Spleen (tissue), 11 donors: Measurements from ENCODE around the gene DYNLT1. TPM values are rescaled to one million over a fixed set of nuclear protein-coding genes. Genes with fewer than 3 reads are reported as not detected.
"Not testable (repeated sequence)": the region's sequence is repeated elsewhere in the genome, so short reads cannot be mapped to it uniquely, and the experiment has no call there.

ENCODE experiments used
- DNase-seq: peaks from one replicate; pipeline ENCODE4 v3.0.0-alpha.2; 2020
- H3K27ac ChIP-seq, 8 donors: fragments of 200-600 bp; sonication (generic) in 7 of 8; 1 replicate in 4 of 8; 2 replicates in 4 of 8; pipeline versions ENCODE4 v1.5.0 to v1.8.0; 2016 to 2021; ENCODE audit warnings: inconsistent platforms in 4 of 8, mild to moderate bottlenecking in 4 of 8, moderate library complexity in 1 of 8
- H3K27me3 ChIP-seq, 7 donors: fragments of 200-600 bp; sonication (generic) in 6 of 7; replicated peaks in 1 of 7; 1 replicate in 4 of 7; 2 replicates in 3 of 7; pipeline versions ENCODE4 v1.5.0 to v1.8.0; 2016 to 2021; ENCODE audit warnings: inconsistent platforms in 3 of 7, mild to moderate bottlenecking in 1 of 7
- H3K36me3 ChIP-seq, 6 donors: fragments of 200-600 bp; sonication (generic) in 5 of 6; 1 replicate in 4 of 6; 2 replicates in 2 of 6; pipeline versions ENCODE4 v1.5.0 to v1.8.0; 2016 to 2021; ENCODE audit warnings: inconsistent platforms in 2 of 6
- H3K4me1 ChIP-seq, 6 donors: fragments of 200-600 bp; sonication (generic) in 5 of 6; 1 replicate in 3 of 6; 2 replicates in 3 of 6; pipeline versions ENCODE4 v1.5.0 to v1.8.0; 2016 to 2021; ENCODE audit warnings: inconsistent platforms in 3 of 6
- H3K4me3 ChIP-seq, 8 donors: fragments of 200-600 bp; sonication (generic) in 7 of 8; 1 replicate in 4 of 8; 2 replicates in 4 of 8; pipeline versions ENCODE4 v1.5.0 to v1.8.0; 2016 to 2021; ENCODE audit warnings: inconsistent platforms in 4 of 8, mild to moderate bottlenecking in 4 of 8, moderate library complexity in 2 of 8
- H3K9me3 ChIP-seq, 8 donors: fragments of 200-600 bp; sonication (generic) in 7 of 8; 1 replicate in 4 of 8; 2 replicates in 4 of 8; pipeline versions ENCODE4 v1.5.0 to v1.8.0; 2016 to 2021; ENCODE audit warnings: inconsistent platforms in 4 of 8
- POLR2A ChIP-seq, 3 donors: fragments of 450-650 bp; IDR thresholded peaks; one replicate each; pipeline ENCODE4 v1.5.1; 2017; ENCODE audit warnings: antibody characterized with exemption in 3 of 3, mild to moderate bottlenecking in 1 of 3
- POLR2AphosphoS5 ChIP-seq, 3 donors: sonication (generic); formaldehyde crosslinking; IDR thresholded peaks; one replicate each; pipeline ENCODE4 v1.5.1; 2017; ENCODE audit warnings: antibody characterized with exemption in 3 of 3
- WGBS, 5 donors: extraction: QIAGEN DNeasy Blood & Tissue Kit in 3 of 5; methylation state at CpG; one replicate each; pipeline versions ENCODE4 v1.1.5 to v1.1.7; 2013 to 2018; 5-methylcytosine and 5-hydroxymethylcytosine counted together
- intact Hi-C: fragments of 100-400 bp; cut with DNase I; formaldehyde crosslinking; loops from one replicate; pipeline ENCODE4 v1.15.0; 2023; ENCODE audit warnings: low total_unique reads
- polyA plus RNA-seq, 3 donors: library from polyadenylated mRNA; stranded (reverse); fragments of 200-250 nt; gene quantifications; one replicate each; pipeline ENCODE4 v1.2.1, GENCODE V29; 2013
- total RNA-seq, 7 donors: library from RNA; depleted of rRNA in 3 of 7; stranded (reverse); fragments of >200 nt in 3 of 7; fragmentation: NEBNext Ultra II Directional in 4 of 7; extraction: Animal tissue kit (Norgen Biotek cat#: 25700) in 4 of 7; gene quantifications; one replicate each; pipeline versions ENCODE4 v1.1.0 to v1.2.1, GENCODE V29; 2016 to 2021
- TF ChIP-seq, protein P1 (sequence below), 11 experiments: fragments of 200-600 bp in 7 of 11; fragments of 450-650 bp in 4 of 11; sonication (generic) in 4 of 11; IDR thresholded peaks in 8 of 11; conservative IDR thresholded peaks in 3 of 11; 1 replicate in 7 of 11; 2 replicates in 4 of 11; pipeline versions ENCODE4 v1.4.0 to v1.8.0; 2016 to 2021; ENCODE audit warnings: antibody characterized with exemption in 11 of 11, inconsistent platforms in 4 of 11, mild to moderate bottlenecking in 1 of 11
- donor health status: healthy with polysubstance abuse.
- donor health status: DM: no; HTN: no; CAD: no; lungs with moderate emphysema.
- donor health status: DM: no; HTN: no; CAD: no.
- donor health status: Bipolar disorder and iron deficiency.
- donor health status: healthy.
- donor health status: DM: no; HTN: no; CAD: no.
- donor health status: DM: yes; HTN: yes; CAD: no.

The DYNLT1 gene
- total and polyA plus RNA-seq, 10 donors, result 61.3 to 131 (median 75.8) TPM

DNA sequence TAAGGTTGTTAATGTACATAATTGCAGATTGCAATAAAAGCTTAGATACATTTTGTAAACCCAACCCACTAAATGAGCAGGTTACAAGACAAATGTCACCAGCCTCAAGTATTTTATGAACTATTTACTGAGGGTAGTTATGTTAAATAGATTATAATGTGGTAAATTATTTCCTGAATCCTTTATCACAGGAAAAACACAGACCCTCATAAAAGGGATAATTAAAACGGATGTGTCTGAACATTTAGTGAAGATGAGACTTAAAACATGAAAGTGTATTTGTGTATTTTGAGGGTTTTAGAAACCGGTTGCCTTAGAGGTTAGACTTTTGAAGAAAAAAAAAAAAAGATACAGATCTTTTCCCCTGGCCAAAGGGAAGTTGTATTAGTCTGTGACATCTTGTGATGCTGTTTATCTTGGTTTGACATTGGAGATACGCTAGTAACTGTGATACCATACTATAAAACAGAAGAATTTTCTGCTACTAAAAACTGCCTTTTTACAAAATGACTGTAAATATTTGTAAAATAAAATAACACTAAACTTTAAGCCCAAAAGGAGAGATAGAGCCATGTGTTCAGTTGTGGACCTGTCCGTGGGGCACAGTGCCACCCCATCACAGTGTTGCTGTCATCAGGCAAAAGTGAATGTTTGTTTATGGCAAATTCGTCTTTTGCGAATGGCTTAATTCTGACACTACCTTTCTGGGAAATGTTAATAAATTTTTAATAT is 9.7 kb downstream of the DYNLT1 start:
- Histone ChIP-seq H3K27me3 (no peaks in the 10 kb centered on the region), H3K9me3 (no peaks in the 10 kb centered on the region), H3K27ac (peak overlapping the region in 4 of 8 donors; percentile 16 to 58 (median 41)), H3K4me3 (no peak overlapping the region), H3K36me3 (peaks cover 6 to 95% (median 58%) of the 10 kb centered on the region in 6 donors), H3K4me1 (peaks cover 0 to 59% (median 25%) of the 10 kb centered on the region in 6 donors)
- no peak for DNase-seq
- WGBS, 5 donors, result 71 to 81% (median 74%) methylated on average over 6 of the region's 6 CpGs
- TF ChIP-seq, protein P1, sequence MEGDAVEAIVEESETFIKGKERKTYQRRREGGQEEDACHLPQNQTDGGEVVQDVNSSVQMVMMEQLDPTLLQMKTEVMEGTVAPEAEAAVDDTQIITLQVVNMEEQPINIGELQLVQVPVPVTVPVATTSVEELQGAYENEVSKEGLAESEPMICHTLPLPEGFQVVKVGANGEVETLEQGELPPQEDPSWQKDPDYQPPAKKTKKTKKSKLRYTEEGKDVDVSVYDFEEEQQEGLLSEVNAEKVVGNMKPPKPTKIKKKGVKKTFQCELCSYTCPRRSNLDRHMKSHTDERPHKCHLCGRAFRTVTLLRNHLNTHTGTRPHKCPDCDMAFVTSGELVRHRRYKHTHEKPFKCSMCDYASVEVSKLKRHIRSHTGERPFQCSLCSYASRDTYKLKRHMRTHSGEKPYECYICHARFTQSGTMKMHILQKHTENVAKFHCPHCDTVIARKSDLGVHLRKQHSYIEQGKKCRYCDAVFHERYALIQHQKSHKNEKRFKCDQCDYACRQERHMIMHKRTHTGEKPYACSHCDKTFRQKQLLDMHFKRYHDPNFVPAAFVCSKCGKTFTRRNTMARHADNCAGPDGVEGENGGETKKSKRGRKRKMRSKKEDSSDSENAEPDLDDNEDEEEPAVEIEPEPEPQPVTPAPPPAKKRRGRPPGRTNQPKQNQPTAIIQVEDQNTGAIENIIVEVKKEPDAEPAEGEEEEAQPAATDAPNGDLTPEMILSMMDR (IDR thresholded peaks at IDR 0.05 in 8 of 11, conservative IDR thresholded peaks at IDR 0.05 in 3 of 11), result no peak
- no peak for TF ChIP-seq POLR2AphosphoS5 (IDR thresholded peaks at IDR 0.05)
- no peak for TF ChIP-seq POLR2A (IDR thresholded peaks at IDR 0.05)
- intact Hi-C loops, result no loop called here

DNA sequence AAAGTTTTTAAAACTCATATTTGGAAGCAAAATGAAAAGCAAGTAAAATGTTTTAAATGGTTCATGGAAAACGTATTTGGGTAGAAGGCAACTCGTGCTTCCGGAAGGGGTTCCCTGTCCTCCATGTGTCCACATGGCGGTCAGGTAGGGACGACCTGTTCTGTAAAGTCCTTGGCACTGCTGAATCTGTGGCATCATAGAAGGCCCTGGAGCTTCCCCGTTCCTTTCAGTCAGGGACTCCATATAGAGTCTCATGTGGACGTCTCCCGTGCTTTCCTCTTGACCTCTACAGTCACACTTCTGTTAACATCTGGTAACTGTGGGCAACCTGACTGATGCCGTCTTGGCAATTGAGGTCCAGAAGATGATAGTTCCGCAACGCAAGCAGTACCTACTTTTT is 11.4 kb downstream of the DYNLT1 start:
- Histone ChIP-seq H3K27ac (peak overlapping the region in 3 of 8 donors; percentile 12 to 75 (median 36)), H3K9me3 (no peaks in the 10 kb centered on the region), H3K36me3 (peaks cover 6 to 100% (median 56%) of the 10 kb centered on the region in 6 donors), H3K4me3 (no peak overlapping the region), H3K4me1 (peaks cover 0 to 42% (median 15%) of the 10 kb centered on the region in 6 donors), H3K27me3 (no peaks in the 10 kb centered on the region)
- intact Hi-C loops, result no loop called here
- TF ChIP-seq, protein P1 (IDR thresholded peaks at IDR 0.05 in 8 of 11, conservative IDR thresholded peaks at IDR 0.05 in 3 of 11), result no peak
- no peak for TF ChIP-seq POLR2A (IDR thresholded peaks at IDR 0.05)
- TF ChIP-seq POLR2AphosphoS5 (IDR thresholded peaks at IDR 0.05), result peak in 1 of 3 donors; percentile 24
- DNase-seq, result no peak
- 87 to 97% (median 96%) methylated on average over 11 of the region's 11 CpGs for WGBS, 5 donors

DNA sequence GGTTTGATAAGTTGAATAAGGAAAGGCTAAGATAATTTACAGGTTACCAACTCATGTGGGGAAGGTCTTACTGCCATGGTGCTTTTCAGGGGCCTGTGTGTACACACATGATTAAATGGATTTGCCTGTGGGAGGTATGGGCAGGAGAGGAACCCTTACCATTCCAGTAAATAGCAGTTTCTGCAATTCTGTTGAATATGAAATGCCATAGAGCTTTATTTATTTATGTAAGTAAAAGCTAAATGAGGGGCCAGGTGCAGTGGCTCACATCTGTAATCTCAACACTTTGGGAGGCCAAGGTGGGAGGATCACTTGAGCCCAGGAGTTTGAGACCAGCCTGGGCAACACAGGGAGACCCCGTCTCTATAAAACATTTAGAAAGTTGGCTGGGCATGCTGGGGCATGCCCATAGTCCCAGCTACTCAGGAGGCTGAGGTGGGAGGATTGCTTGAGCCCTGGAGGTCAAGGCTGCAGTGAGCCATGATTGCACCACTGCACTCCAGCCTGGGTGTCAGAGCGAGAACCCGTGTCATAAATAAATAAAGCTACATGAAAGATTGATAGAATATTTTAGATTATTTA is 11.9 kb downstream of the DYNLT1 start:
- whole genome bisulfite sequencing, 5 donors, result 91 to 99% (median 94%) methylated on average over 3 of the region's 3 CpGs
- intact Hi-C loops, DNase-seq, H3K9me3 ChIP-seq, H3K27me3 ChIP-seq, H3K4me3 ChIP-seq: not testable (repeated sequence)
- peaks cover 6 to 100% (median 56%) of the 10 kb centered on the region in 6 donors for H3K36me3 ChIP-seq
- H3K4me1 ChIP-seq, result peaks cover 0 to 42% (median 15%) of the 10 kb centered on the region in 6 donors
- peak overlapping the region; percentile 12 to 75 (median 58) for H3K27ac ChIP-seq

DNA sequence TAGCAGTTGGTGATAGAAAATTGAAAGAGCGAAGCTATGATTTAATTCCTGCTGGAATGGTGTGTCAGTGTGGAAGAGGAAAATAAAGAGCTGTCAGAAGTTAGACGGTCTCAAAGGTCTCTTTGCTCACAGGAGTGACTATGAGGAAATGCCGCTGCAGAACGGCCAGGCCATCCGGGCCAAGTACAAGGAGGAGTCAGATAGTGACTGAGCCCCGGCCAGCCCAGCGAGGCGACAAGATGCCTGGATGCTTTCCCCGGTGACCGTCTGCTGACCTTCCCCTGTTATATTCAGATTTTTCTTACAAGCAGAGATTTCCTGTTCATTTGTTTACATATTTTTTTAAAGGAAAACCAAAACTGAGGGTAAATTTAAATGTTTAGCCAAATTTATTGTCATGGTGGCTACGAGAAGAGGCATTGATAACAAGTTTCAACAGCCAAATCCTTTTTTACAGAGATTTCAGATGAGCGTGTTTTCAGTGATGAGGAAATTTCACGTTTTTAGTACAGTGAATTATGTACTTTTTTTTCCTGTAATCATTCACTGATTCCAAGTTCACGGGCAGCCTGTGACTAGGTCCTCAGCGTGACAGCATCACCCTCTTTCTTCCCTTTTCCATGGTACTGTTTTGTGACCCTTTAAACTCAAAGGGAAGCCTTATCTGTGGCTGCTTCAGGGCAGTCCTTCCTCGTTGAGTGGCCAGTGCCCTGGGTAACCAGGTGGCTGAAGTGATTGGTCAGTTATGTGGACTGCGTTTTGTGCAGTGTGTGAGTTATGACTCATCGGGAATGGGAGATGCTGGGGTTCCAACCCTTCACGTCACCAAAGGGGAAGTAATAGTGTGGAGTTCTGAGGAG is 12.6 kb downstream of the DYNLT1 start:
- WGBS, 5 donors, result 52 to 65% (median 54%) methylated on average over 19 of the region's 19 CpGs

More for the DNA sequence above, 12.6 kb downstream of the DYNLT1 start:
- no peak for DNase-seq
- no peak overlapping the region for H3K4me3 ChIP-seq
- no peaks in the 10 kb centered on the region for H3K27me3 ChIP-seq
- H3K4me1 ChIP-seq, result peaks cover 0 to 41% (median 15%) of the 10 kb centered on the region in 6 donors
- peaks cover 1 to 100% (median 52%) of the 10 kb centered on the region in 6 donors for H3K36me3 ChIP-seq
- H3K27ac ChIP-seq, result peak overlapping the region in 7 of 8 donors; percentile 23 to 75 (median 61)
- TF ChIP-seq POLR2AphosphoS5 (IDR thresholded peaks at IDR 0.05), result peak; percentile 60 to 70 (median 64)
- TF ChIP-seq, protein P1 (IDR thresholded peaks at IDR 0.05 in 8 of 11, conservative IDR thresholded peaks at IDR 0.05 in 3 of 11), result no peak
- intact Hi-C loops, result no loop called here
- no peaks in the 10 kb centered on the region for H3K9me3 ChIP-seq
